Prostate gland (tissue), 2 donors: ENCODE results near the gene NOS2.

Source experiments
- CTCF ChIP-seq, 4 experiments: fragments of 200-600 bp in 2 of 4; fragments of 450-650 bp in 2 of 4; sonication (generic) in 2 of 4; IDR thresholded peaks; 1 replicate in 3 of 4; 2 replicates in 1 of 4; pipeline ENCODE4 v1.5.1; 2016 to 2019; ENCODE audit warnings: antibody characterized with exemption in 4 of 4, mild to moderate bottlenecking in 2 of 4, moderate library complexity in 2 of 4
- POLR2AphosphoS5 ChIP-seq: sonication (generic); formaldehyde crosslinking; IDR thresholded peaks from one replicate; pipeline ENCODE4 v1.6.1; 2017; ENCODE audit warnings: antibody characterized with exemption

- TF ChIP-seq CTCF (IDR thresholded peaks at IDR 0.05) = no peak
- TF ChIP-seq POLR2AphosphoS5 = no peak
Observed at GRCh38 chr17:27782791-27783206, 17.5 kb downstream of the NOS2 start.
